HUES64 (cell line): ENCODE results near the gene TNS3.

Experiments used
- H3K27ac ChIP-seq: 2 replicates; pipeline ENCODE4 v1.7.0; 2013; ENCODE audit warnings: low read depth, low read length, inconsistent platforms
- H3K27me3 ChIP-seq: 2 replicates; pipeline ENCODE4 v1.6.1; 2013; ENCODE audit warnings: mild to moderate bottlenecking, low read length; ENCODE audit not compliant: insufficient read depth
- H3K36me3 ChIP-seq: 2 replicates; pipeline ENCODE4 v1.6.1; 2013; ENCODE audit warnings: mild to moderate bottlenecking, low read length; ENCODE audit not compliant: insufficient read depth
- H3K4me1 ChIP-seq: 2 replicates; pipeline ENCODE4 v1.6.1; 2013; ENCODE audit warnings: mild to moderate bottlenecking, low read length, moderate library complexity; ENCODE audit not compliant: insufficient read depth
- H3K4me3 ChIP-seq: 2 replicates; pipeline ENCODE4 v1.5.1; 2013; ENCODE audit warnings: mild to moderate bottlenecking, low read length, moderate library complexity
- H3K9ac ChIP-seq: 2 replicates; pipeline ENCODE4 v1.6.1; 2013; ENCODE audit warnings: mild to moderate bottlenecking, low read depth, low read length
- H3K9me3 ChIP-seq: 2 replicates; pipeline ENCODE4 v1.6.1; 2013; ENCODE audit warnings: low read depth, low read length; ENCODE audit not compliant: insufficient read depth
- WGBS: fragments of 150-250, 120-280 bp; methylation state at CpG from one replicate; pipeline ENCODE4 v1.1.7; 2013; ENCODE audit warnings: missing lambda C conversion rate; 5-methylcytosine and 5-hydroxymethylcytosine counted together

Gene TNS3

GRCh38 chr7:47432671-47433563 lies 149.0 kb downstream of the TNS3 start:
- Histone ChIP-seq H3K36me3 (0 out of 2 replicates have a peak, but pooled peaks cover 14% of the 10 kb centered on the region), H3K9ac (no peak overlapping the region), H3K4me3 (no peak overlapping the region), H3K27ac (no peak overlapping the region), H3K4me1 (no peaks in the 10 kb centered on the region), H3K9me3 (no peaks in the 10 kb centered on the region), H3K27me3 (no peaks in the 10 kb centered on the region)
- 96% methylated on average over 17 of the region's 17 CpGs for WGBS

GRCh38 chr7:47430422-47430821 lies 151.5 kb downstream of the TNS3 start:
- H3K9ac ChIP-seq = no peak overlapping the region
- 94% methylated on average over 6 of the region's 6 CpGs for WGBS
- H3K36me3 ChIP-seq = peaks cover 22% of the 10 kb centered on the region; the same call in 1 of the 2 replicates
- H3K9me3 ChIP-seq = no peaks in the 10 kb centered on the region
- no peak overlapping the region for H3K27ac ChIP-seq
- H3K27me3 ChIP-seq = no peaks in the 10 kb centered on the region
- no peak overlapping the region for H3K4me3 ChIP-seq
- no peaks in the 10 kb centered on the region for H3K4me1 ChIP-seq

- Histone ChIP-seq H3K27me3 (no peaks in the 10 kb centered on the region), H3K9ac (no peak overlapping the region), H3K9me3 (no peaks in the 10 kb centered on the region), H3K4me3 (no peak overlapping the region), H3K36me3 (peaks cover 15% of the 10 kb centered on the region; the same call in 1 of the 2 replicates), H3K4me1 (no peaks in the 10 kb centered on the region), H3K27ac (no peak overlapping the region)
- 96% methylated on average over 10 of the region's 10 CpGs for WGBS
Observed at GRCh38 chr7:47428768-47429472, 153.0 kb downstream of the TNS3 start.

GRCh38 chr7:47428052-47428767 lies 153.7 kb downstream of the TNS3 start:
- Histone ChIP-seq H3K36me3 (peaks cover 19% of the 10 kb centered on the region), H3K9ac (no peak overlapping the region), H3K9me3 (no peaks in the 10 kb centered on the region), H3K27me3 (no peaks in the 10 kb centered on the region), H3K4me3 (no peak overlapping the region), H3K4me1 (no peaks in the 10 kb centered on the region), H3K27ac (no peak overlapping the region)
- 94% methylated on average over 12 of the region's 12 CpGs for WGBS

- Histone ChIP-seq H3K27me3 (no peaks in the 10 kb centered on the region), H3K9ac (no peak overlapping the region), H3K9me3 (no peaks in the 10 kb centered on the region), H3K36me3 (peaks cover 22% of the 10 kb centered on the region), H3K27ac (no peak overlapping the region), H3K4me1 (no peaks in the 10 kb centered on the region), H3K4me3 (no peak overlapping the region)
- 79% methylated on average over 6 of the region's 6 CpGs for WGBS
Observed at GRCh38 chr7:47427051-47427643, 154.8 kb downstream of the TNS3 start.

GRCh38 chr7:47424523-47424922 lies 157.4 kb downstream of the TNS3 start:
- WGBS = 95% methylated on average over 4 of the region's 4 CpGs
- Histone ChIP-seq H3K9me3 (no peaks in the 10 kb centered on the region), H3K4me3 (no peak overlapping the region), H3K36me3 (peaks cover 33% of the 10 kb centered on the region), H3K9ac (no peak overlapping the region), H3K4me1 (no peaks in the 10 kb centered on the region; the same call in 1 of the 2 replicates), H3K27ac (no peak overlapping the region), H3K27me3 (no peaks in the 10 kb centered on the region)

- 86% methylated on average over 3 of the region's 3 CpGs for WGBS
- Histone ChIP-seq H3K36me3 (peaks cover 33% of the 10 kb centered on the region), H3K9ac (no peak overlapping the region), H3K4me1 (no peaks in the 10 kb centered on the region; the same call in 1 of the 2 replicates), H3K27ac (no peak overlapping the region), H3K27me3 (no peaks in the 10 kb centered on the region), H3K9me3 (no peaks in the 10 kb centered on the region), H3K4me3 (no peak overlapping the region)
Observed at GRCh38 chr7:47423196-47423595, 158.7 kb downstream of the TNS3 start.

- H3K9ac ChIP-seq = no peak overlapping the region
- WGBS = 92% methylated on average over 3 of the region's 3 CpGs
- H3K27ac ChIP-seq = no peak overlapping the region
- no peaks in the 10 kb centered on the region for H3K9me3 ChIP-seq
- no peaks in the 10 kb centered on the region for H3K27me3 ChIP-seq
- H3K4me3 ChIP-seq = no peak overlapping the region
- peaks cover 32% of the 10 kb centered on the region for H3K36me3 ChIP-seq
- H3K4me1 ChIP-seq = no peaks in the 10 kb centered on the region; the same call in 1 of the 2 replicates
Observed at GRCh38 chr7:47422611-47423010, 159.3 kb downstream of the TNS3 start.

- Histone ChIP-seq H3K9ac (no peak overlapping the region), H3K36me3 (peaks cover 33% of the 10 kb centered on the region), H3K4me3 (no peak overlapping the region), H3K27ac (no peak overlapping the region), H3K4me1 (no peaks in the 10 kb centered on the region; the same call in 1 of the 2 replicates), H3K9me3 (no peaks in the 10 kb centered on the region), H3K27me3 (no peaks in the 10 kb centered on the region)
- 91% methylated on average over 4 of the region's 4 CpGs for whole genome bisulfite sequencing
Observed at GRCh38 chr7:47421456-47421855, 160.5 kb downstream of the TNS3 start.

GRCh38 chr7:47420122-47420780 lies 161.7 kb downstream of the TNS3 start:
- no peaks in the 10 kb centered on the region for H3K27me3 ChIP-seq
- H3K4me1 ChIP-seq = no peaks in the 10 kb centered on the region; the same call in 1 of the 2 replicates
- H3K27ac ChIP-seq = no peak overlapping the region
- H3K36me3 ChIP-seq = peaks cover 28% of the 10 kb centered on the region
- no peaks in the 10 kb centered on the region for H3K9me3 ChIP-seq
- no peak overlapping the region for H3K4me3 ChIP-seq
- no peak overlapping the region for H3K9ac ChIP-seq
- 94% methylated on average over 11 of the region's 11 CpGs for WGBS
